DOHH2 (cell line): ENCODE results near the gene CCDC71L.

ENCODE experiments used
- EZH2phosphoT487 ChIP-seq: fragments of 200-600 bp; sonication (generic); IDR thresholded peaks from 2 replicates; pipeline ENCODE4 v1.6.1; 2017; ENCODE audit warnings: borderline replicate concordance, mild to moderate bottlenecking, antibody characterized with exemption, low read length, moderate library complexity, mixed read lengths
- TF ChIP-seq, protein P1 (sequence below): fragments of 200-600 bp; sonication (generic); IDR thresholded peaks from one replicate; pipeline ENCODE4 v1.5.1; 2014; ENCODE audit warnings: antibody characterized with exemption, mild to moderate bottlenecking, low read depth, low read length; ENCODE audit not compliant: poor library complexity, severe bottlenecking

GRCh38 chr7:106683941-106684340 lies 23.0 kb upstream of the CCDC71L start:
- TF ChIP-seq, protein P1, sequence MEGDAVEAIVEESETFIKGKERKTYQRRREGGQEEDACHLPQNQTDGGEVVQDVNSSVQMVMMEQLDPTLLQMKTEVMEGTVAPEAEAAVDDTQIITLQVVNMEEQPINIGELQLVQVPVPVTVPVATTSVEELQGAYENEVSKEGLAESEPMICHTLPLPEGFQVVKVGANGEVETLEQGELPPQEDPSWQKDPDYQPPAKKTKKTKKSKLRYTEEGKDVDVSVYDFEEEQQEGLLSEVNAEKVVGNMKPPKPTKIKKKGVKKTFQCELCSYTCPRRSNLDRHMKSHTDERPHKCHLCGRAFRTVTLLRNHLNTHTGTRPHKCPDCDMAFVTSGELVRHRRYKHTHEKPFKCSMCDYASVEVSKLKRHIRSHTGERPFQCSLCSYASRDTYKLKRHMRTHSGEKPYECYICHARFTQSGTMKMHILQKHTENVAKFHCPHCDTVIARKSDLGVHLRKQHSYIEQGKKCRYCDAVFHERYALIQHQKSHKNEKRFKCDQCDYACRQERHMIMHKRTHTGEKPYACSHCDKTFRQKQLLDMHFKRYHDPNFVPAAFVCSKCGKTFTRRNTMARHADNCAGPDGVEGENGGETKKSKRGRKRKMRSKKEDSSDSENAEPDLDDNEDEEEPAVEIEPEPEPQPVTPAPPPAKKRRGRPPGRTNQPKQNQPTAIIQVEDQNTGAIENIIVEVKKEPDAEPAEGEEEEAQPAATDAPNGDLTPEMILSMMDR, result no peak
- no peak for TF ChIP-seq EZH2phosphoT487
